ENCODE data around the gene GPATCH8. TPM values are rescaled to one million over a fixed set of nuclear protein-coding genes. Genes with fewer than 3 reads are reported as not detected.
"Not testable (repeated sequence)": the region's sequence is repeated elsewhere in the genome, so short reads cannot be mapped to it uniquely, and the experiment has no call there.

Gene GPATCH8
- total RNA-seq, 1 donor, result 29.4 TPM

GRCh38 chr17:44527102-44527501 is 23.9 kb upstream of the GPATCH8 start:
- no peak for DNase-seq (ENCODE audit: low read depth)
- TF ChIP-seq, protein P1, sequence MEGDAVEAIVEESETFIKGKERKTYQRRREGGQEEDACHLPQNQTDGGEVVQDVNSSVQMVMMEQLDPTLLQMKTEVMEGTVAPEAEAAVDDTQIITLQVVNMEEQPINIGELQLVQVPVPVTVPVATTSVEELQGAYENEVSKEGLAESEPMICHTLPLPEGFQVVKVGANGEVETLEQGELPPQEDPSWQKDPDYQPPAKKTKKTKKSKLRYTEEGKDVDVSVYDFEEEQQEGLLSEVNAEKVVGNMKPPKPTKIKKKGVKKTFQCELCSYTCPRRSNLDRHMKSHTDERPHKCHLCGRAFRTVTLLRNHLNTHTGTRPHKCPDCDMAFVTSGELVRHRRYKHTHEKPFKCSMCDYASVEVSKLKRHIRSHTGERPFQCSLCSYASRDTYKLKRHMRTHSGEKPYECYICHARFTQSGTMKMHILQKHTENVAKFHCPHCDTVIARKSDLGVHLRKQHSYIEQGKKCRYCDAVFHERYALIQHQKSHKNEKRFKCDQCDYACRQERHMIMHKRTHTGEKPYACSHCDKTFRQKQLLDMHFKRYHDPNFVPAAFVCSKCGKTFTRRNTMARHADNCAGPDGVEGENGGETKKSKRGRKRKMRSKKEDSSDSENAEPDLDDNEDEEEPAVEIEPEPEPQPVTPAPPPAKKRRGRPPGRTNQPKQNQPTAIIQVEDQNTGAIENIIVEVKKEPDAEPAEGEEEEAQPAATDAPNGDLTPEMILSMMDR (IDR thresholded peaks at IDR 0.05; ENCODE audit: insufficient read depth, low read length), result no peak
- no peak overlapping the region for H3K4me3 ChIP-seq (ENCODE audit: low read depth, low read length)

GRCh38 chr17:44523672-44523972 is 20.4 kb upstream of the GPATCH8 start:
- no peak overlapping the region for H3K4me3 ChIP-seq (ENCODE audit: low read depth, low read length)
- TF ChIP-seq, protein P1 (IDR thresholded peaks at IDR 0.05; ENCODE audit: insufficient read depth, low read length), result no peak
- DNase-seq (ENCODE audit: low read depth), result no peak

- peak; percentile 73 for DNase-seq (ENCODE audit: low read depth)
- no peak overlapping the region for H3K4me3 ChIP-seq (ENCODE audit: low read depth, low read length)
- TF ChIP-seq, protein P1 (IDR thresholded peaks at IDR 0.05; ENCODE audit: insufficient read depth, low read length), result peak; percentile 75
These were observed 19.9 kb upstream of the GPATCH8 start for GRCh38 chr17:44522883-44523671.

GRCh38 chr17:44518032-44518431 is 14.8 kb upstream of the GPATCH8 start:
- no peak overlapping the region for H3K4me3 ChIP-seq (ENCODE audit: low read depth, low read length)
- TF ChIP-seq, protein P1 (IDR thresholded peaks at IDR 0.05; ENCODE audit: insufficient read depth, low read length), result no peak
- peak; percentile 44 for DNase-seq (ENCODE audit: low read depth)

- H3K4me3 ChIP-seq (ENCODE audit: low read depth, low read length); DNase-seq (ENCODE audit: low read depth): not testable (repeated sequence)
These were observed 8.3 kb upstream of the GPATCH8 start for GRCh38 chr17:44511241-44512134.

GRCh38 chr17:44506939-44507604 is 3.9 kb upstream of the GPATCH8 start:
- not testable (repeated sequence) for DNase-seq (ENCODE audit: low read depth); H3K4me3 ChIP-seq (ENCODE audit: low read depth, low read length)

DNA sequence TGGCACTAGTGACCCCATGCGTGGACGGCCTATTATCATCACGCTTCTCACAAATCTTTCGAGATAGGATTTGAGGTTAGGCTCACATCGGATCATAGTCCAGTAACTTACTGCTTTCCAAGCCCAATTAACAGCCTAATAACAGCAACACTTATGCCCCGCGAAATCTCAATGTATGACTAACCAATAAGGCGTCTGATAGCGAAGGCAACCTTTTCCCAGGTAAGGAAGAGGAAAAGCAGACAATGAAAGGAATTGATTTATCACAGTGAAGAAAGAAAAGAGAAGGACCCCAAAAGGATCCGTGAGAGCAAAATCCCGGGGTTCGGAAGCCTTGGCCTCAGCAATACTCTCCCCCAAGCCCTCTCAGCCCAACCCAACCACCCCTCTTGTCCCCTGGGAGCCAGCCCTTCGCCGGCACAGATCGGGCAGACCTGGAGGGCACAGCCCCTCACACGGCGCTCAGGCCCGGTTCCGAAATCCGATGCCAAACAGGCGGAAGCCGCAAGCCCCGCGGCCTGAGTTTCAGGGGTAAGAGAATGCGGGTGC is 534 bp downstream of the GPATCH8 start:
- TF ChIP-seq, protein P1 (IDR thresholded peaks at IDR 0.05; ENCODE audit: insufficient read depth, low read length), result no peak
- peak; percentile 22 for DNase-seq (ENCODE audit: low read depth)

More for the DNA sequence above, 534 bp downstream of the GPATCH8 start:
- H3K4me3 ChIP-seq (ENCODE audit: low read depth, low read length), result peak overlapping the region; percentile 93

Data from fibroblast of the aortic adventitia (primary cell).